Activated CD8-positive, alpha-beta memory T cell treated with anti-CD3 and anti-CD28 coated beads for 48 hours (primary cell): ENCODE measurements around the gene DOK4.

ENCODE experiments used
- DNase-seq, 3 experiments: peaks; one replicate each; pipeline ENCODE4 v3.0.0-alpha.2; 2020; ENCODE audit warnings: low read depth in 2 of 3, low spot score in 2 of 3

DOK4 gene

DNA sequence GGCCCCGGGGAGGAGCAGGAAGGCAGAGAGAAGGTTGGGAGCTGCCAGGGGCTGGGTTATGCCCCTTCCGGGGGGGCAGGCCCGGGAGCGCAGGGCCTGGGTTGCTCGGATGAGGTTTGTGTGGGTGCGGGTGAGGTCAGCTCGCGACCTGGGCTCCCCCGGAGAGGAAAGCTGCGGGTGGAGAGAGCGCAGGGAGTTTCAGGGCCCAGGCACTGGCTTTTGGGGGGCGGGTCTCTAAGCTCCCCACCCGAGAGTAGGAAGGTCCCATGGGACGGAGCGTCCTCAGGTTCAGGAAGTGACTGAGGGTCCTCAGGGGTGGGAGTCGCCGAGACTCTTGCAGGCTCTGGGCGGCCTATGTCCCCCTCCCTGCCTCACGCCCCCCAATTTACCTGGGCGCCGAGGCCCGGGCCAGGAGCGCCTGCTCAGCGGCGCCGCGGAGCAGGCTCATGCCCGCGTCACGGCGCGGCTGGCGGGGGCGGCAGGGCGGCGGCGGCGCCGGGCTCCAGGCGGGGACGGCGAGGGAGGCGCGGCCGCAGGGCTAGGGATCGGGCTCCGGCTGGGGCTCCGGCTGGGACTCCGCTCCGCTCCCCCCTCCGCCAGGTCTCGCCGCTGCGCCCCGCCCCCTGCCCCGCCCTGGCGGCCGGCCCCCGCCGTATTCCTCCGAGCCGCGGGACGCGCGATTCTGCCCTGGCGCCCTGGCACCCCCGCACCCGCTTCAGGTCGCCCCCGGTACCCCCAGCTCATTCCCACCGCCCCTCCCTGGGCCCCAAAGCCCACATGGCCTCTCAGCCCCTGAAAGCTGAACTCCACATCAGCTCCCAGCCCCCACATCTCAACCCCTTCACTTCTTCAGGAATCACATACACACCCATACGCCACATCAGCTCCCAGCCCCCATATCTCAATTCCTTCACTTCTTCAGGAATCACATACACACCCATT lies at the start of gene DOK4:
Gene DOK4, minus strand, starts transcription at position 578 of the 942 bp plus-strand sequence. CDS start 6,986 bp downstream, outside the sequence.
- DNase-seq, result peak; percentile 66 to 70 (median 66)

DNA sequence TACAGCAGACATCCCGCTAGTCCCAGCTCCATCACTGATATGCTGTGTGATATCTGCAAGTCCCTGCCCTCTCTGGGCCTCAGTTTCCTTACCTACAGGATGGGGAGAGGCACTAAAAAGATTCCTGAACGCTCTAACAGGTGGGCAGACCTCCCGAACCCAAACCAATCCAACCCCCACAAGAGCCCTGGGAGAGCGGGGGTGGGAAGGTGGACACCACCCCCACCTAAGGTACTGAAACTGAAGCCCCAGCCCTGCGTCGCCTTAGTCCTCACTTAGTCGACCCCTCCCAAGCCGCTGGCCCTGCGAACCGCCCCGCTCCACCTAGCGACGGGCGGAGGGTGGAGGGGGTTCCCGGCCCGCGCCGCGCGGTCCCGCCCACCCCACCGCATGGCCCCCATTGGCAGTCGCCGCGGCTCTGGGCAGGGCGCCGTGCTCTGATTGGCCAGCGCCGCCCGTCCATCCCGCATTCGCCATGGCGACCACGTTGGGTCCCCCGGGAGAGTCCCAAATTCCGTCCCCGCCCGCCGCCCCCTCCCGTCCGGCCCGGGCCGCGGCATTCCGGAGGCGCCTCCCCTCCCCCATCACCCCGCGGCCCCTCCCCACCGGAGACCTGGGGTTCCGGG lies 49.5 kb upstream of the DOK4 start:
- DNase-seq, result peak; percentile 79 to 94 (median 80)

DNA sequence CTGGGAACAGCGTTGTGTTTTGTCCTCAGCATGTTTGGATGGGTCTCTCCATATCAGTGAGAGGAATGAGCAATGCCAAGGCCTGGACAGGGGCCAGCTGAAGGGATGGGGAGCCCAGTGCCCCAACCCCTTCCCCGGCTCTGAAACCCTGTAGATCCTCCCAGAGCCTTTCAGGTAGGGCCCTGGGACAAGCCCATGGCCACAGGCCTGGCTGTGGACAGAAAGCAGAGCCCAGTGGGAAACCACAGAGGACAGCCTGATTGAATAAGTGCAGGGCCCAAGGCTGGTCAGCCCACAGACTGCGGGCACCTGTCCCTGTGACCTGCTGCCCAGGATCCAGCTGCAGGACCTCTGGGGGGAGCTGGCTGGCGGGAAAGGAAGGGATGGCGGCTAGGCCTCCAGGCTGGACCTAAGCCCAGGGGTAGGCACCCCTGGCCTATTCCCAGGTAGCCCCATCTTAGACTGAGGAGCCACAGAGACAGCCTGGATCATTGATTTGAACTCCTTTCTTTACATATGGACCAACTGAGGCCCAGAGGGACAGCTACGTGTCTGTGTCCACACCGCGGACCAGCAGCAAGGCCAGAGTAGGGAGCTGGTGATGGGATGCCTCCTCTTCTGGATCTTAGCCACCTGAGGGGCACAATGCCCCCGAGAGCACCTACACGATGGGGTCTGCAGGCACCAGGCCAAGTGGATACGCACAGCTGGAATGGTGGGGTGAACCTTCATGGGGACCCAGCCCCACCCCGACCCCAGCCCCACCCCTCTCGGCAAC lies 48.8 kb upstream of the DOK4 start:
- no peak for DNase-seq

DNA sequence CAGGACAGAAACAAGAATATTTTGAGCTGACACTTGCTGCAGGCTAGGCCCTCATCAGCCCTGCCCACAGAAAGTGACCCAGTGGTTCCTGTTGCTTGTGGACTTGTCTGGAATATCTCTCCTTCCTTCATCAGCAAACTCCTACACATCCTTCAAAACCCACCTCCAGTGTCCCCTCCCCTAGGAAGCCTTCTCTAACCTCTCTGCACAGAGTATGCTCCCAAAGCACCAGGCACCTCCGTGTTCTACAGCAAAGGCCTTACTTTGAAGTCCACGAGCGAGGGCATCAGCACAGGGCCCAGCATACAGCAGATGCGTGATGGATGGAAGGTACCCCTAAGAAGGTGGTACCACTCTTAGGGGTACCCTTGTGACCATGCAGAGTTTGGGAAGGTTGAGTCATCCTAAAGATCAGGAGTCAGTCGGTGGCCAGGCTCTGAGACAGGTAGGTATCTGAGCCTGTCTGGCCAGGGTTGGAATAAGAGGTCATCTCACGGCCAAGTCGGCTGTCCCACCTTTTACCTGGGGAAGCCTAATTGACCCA lies 48.1 kb upstream of the DOK4 start:
- DNase-seq, result no peak

DNA sequence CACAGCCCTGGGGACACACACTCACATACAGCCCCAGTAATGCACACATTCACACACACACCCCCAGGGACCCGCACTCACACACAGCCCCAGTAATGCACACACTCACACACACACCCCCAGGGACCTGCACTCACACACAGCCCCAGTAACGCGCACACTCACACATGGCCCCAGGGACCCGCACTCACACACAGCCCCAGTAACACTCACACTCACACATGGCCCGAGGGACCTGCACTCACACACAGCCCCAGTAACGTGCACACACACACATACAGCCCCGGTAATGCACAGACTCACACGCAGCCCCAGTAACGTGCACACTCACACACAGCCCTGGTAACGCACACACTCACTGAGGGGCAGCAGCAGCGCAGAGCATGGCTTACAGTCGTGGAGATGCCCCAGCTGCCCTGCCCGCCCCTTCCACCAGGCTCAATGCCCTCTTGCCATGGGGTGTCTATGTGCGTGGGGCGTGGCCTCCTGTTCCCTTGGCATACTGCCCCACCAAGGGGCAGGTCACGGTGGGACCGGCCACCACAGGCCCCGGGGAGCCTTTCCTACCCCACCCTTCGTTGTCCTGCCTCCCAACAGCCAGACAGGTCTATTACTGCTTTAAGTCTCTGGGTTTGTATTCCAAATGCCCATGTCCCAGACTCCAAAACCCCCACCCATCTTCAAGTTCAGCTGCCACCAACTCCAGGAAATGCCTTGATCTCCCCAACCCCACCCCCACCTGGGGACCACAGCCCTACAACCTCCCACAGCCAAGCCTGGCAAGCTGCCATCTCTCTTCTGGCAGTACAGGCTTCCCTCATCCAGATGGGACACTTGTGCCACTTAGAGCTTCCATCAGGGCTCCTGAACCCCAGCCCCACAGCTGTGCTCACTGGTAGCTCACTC lies 47.4 kb upstream of the DOK4 start:
- DNase-seq, result no peak

DNA sequence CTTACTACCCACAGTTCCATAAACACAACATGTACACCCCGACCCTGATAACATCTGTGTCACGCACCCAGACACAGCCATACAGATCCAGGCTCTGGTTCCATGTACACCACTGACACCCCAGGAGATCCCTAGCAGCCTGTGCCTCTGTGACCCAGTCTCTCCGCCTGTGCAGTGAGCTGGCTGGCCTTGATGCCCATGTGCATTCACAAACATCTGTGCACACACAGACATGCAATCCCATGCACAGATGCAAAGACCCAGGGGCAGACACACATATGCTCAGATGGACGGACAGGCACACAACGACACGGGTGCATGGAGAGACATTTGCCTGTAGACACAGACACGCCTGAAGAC lies 46.0 kb upstream of the DOK4 start:
- no peak for DNase-seq

DNA sequence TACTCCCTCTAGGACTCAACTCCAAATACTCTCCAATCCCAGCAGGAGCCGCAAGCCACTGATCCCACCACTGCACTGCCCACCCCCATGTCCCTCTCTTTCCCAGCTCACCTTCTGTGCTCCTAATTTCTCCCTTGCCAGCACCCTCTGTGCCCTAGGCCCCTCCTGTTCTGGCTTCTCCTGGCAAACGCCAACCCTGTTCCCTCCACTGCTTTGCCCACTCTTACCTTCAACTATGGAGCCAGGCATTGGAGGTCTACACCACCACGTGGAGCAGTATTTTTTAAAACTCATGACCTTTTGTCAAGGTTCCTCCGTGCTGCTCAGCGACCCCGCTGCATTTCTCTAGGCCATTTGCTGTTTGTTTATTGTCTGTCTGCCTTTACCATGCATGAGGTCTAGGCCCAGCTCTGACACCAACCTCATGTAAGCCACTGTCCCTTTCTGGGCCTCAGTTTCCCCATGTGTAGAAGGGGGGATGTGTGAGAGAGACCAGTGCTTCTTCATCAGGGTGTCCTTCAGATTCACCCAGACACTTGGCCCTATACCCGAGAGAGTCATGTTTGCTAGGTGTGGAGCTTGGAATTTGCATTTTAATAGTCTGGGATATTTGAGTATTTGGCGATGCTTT lies 45.5 kb upstream of the DOK4 start:
- DNase-seq, result no peak

DNA sequence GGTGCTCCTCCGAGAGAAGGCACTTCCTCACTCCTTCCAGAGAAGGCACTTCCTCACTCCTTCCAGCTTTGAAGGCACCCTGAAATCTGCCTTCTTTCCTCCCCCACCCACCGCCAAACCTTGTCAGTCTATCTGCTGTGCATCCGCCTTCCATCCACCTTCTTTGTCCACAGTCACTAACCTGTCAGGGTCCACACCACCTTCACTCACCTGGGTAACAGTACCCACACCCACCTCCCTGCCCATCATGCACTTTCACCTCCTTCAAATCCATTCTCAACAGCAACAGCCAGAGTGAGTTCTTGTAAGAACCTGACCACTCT lies 44.9 kb upstream of the DOK4 start:
- no peak for DNase-seq

DNA sequence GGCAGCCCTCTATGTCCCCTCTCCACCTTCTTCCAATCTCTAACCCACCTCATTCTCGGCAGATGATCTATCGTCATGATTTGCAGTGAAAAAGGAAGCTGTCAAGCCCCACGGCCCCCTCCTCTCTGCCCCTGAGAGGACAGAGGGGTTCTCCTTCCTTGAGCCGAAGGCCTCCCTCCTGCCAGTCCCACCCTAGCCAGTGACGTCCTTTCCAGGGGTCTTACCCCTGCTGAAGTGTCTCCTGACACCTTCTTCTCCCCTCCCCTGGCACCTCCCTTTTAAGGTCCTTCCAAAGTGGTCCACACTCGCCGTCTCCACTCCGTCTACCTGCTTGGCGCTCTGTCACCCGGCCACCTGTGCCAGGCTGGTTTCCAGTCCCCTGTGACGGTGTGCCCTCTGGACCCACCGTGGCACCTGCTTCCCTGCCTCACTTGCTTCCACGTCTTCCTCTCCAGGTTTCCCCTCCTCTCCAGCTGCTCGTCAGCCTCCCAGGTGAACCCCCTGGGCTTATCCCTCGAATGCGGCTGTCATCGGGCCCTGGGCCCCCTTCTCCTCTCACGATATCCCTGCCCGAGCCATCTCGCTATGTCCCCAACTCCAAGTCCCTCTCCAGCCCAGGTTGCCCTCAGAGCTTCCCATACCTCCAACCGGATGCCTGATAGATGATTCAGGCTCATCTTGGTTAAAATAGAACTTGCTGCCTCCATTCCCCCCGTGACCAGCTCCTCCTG lies 44.4 kb upstream of the DOK4 start:
- no peak for DNase-seq

DNA sequence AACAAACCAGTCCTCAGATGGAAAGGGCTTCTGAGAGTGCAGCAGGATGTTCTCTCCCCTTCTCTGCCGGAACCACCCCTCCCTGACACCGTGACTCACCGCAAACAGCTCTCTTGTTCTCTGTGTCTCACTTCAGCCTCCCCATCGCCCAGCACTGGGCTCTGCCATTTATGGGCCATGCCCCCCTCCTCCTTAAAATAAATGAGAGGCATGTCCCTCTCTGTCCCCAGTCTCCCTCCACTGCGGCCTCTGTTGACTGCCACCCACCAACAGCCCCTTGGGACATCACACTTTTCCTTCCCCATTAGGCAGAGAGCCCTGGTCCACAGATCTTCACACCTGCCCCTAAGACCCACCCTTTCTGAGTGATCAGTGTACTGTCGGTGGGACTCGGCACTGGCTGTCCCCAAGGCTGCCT lies 43.8 kb upstream of the DOK4 start:
- peak in 1 of 3 experiments; percentile 51 for DNase-seq

DNA sequence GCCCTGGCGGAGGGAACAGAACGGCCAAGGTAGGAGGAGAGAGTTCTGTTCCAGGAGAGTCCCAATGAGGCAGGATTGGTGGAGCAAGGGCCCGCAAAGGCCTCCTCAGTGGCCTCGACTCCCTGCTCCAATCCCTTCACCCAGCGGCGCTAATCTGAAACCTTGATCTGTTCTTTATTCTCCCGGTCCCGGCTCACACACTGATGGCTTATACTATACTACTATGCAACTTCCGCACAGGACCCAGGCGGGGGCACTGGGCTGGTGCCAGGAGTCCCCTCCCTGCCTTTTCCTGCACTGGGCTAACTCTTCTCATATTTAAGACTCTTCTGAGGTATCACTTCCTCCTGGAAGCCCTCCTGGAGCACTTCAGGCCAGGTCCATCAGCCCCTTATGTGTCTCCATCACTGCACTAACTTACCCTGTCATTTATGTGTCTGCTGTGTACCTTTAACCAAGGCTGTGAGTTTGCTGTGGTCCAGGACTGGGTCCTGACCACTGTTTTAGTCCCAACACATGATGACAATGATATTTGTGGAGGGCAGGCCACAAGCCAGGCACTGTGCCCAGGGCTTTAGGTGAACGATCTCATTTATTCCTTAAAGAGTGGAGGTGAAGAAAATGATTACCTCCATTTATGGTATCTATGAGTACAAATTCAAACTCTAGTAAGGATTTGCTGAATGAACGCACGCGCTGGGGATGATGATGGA lies 43.3 kb upstream of the DOK4 start:
- no peak for DNase-seq

DNA sequence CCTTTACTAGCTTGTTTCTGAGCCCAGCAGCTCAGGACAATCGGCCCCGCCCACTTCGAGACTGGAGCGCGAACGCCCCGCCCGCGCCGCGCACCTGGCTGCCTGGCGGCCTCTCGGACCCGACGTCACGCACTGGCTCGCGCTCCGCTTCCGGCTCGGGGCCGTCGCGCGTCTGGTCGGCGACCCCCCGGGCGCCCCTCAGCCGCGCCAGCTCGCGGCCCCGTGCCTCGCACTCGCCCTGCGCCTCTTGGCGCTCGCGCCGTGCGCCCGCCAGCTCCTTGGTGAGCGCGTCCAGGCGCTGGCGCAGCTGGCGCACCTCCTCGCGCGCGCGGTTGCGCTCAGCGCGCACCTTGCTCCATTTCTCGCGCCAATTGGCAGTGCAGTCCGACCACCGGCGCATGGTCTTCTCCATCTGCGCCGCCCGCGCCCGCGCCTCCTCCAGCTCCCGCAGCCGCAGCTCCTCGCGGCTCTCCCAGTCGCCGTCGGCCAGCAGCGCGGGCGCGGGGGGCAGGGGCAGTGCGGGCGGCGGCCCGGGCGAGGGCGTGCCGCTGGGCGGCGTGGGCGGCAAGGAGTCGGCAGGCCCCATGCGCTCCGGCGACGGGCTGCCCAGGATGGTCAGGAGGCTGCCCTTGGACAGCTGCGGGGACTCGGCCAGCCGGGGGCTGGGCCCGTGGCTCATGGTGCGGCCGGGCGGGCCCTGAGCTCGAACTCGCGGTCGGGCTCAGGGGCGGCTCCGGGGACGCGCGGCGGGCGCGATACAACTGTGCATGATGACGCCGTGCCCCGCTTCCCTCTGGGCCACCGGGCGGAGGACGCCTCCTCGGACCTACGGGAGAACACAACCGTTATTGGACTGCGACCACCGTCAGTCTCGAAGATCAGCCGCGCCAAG lies 42.5 kb upstream of the DOK4 start:
- DNase-seq, result no peak

DNA sequence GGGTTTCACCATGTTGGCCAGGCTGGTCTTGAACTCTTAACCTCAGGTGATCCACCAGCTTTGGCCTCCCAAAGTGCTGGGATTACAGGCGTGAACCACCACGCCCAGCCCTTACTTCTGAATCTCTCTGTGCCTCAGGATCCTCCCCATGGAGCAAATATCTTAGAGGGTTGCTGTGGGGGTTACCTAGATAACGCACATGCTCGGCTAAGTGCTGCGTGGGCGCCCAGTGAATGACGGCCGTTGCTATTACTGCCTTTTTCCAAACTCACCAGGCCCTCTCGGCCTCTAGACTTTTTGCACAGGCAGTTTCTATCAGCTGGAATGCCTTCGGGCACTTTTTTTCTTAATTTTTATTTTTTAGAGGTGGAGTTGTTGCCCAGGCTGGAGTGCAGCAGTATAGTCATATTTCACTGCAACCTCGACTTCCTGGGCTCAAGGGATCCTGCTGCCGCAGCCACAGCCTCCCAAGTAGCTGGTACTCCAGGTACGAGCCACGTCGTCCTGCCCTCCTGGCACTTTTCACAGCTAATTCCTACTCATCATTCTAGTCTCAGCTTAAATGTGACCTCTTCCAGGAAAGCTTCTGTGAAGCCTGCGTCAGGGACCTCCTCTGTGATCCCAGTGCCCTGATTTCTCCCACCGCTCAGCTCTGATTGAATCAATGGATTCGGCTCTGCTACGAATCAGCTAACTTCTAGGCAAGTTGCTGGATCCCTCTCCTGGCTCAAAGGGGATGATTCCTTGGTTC lies 41.5 kb upstream of the DOK4 start:
- no peak for DNase-seq

DNA sequence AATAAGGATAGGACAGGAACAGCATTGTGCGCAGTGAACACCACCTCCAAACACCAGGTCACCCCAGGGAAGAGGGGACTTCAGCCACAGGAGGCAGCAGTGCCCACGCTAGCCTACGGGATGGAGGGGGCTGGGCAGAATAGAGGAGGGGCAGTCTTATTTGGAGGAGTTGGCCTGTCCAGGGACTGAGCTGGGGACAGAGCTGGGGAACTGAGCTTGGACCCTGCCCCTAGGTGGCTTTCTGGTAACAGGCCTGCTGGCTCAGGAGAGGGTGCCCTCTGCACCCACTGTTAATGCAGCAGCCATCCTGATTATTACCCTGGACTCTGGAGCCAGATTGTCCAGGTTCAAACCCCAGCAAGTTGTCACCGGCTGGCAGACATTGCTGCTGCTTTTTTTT lies 40.7 kb upstream of the DOK4 start:
- no peak for DNase-seq

DNA sequence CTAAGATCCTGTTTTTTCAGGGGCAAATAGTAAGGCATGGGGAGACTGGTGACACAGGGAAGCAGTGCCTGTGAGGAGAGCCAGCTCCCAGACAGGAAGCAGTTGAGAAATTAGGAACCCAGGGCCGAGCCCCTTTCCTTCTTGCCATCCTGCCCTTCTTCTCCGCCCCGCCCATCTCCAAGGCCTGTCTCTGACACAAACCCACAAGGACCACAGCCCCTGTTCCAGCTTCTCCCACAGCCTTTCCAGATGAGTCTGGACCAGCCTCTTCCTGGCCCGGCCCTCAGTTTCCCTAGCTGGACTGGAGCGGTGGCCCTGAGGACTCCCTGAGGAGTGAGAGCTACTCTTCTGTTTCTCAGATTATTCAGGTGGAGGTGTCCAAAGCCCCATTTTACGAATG lies 40.2 kb upstream of the DOK4 start:
- no peak for DNase-seq

DNA sequence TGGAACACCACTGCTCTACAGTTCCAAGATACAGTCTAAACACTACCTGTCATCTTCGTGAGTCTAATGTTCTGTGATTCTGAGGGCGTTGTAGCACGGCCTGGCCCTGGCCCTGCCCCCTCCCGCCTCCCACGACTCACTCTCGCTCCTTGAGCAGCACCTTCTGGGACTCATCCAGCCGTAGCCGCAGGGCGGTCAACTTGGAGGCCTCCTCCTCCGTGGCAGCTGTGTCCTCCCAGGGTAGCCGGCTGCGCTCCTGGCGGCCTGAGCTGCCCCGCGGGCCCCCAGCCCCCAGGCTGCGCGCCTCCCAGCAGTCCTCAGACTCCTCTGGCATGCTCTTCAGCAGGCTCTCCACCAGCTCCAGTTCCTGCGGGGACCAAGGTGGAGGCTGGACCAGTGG lies 39.5 kb upstream of the DOK4 start:
- no peak for DNase-seq

DNA sequence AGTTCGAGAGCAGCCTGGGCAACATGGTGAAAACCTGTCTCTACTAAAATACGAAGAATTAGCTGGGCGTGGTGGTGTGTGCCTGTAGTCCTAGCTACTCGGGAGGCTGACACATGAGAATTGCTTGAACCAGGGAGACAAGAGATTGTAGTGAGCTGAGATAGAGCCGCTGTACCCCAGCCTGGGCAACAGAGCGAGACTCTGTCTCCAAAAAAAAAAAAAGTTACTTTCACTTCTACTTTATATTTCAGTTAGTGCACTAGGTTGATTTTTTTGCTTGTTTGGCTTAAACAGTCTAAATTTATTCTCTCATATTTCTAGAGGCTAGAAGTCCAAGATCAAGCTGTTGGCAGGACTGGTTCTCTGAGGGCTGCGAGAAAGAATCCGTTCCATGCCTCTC lies 36.7 kb upstream of the DOK4 start:
- DNase-seq, result no peak
